K562 (cell line): ENCODE results near the gene CFAP54. TPM values are rescaled to one million over a fixed set of nuclear protein-coding genes. Genes with fewer than 3 reads are reported as not detected.
A peak's percentile ranks its signal among the peaks of the same experiment; 100 is the strongest.

Experiments used
- ARID1B ChIP-seq: fragments of 450-650 bp; IDR thresholded peaks from 2 replicates; pipeline ENCODE4 v1.6.1; 2016; ENCODE audit warnings: antibody characterized with exemption, mild to moderate bottlenecking, inconsistent platforms
- C11orf30 ChIP-seq: fragments of 450-650 bp; IDR thresholded peaks from 2 replicates; pipeline ENCODE4 v1.6.1; 2016; ENCODE audit warnings: low read depth, mild to moderate bottlenecking
- CBX5 ChIP-seq: IDR thresholded peaks from 2 replicates; pipeline ENCODE4 v1.6.1; 2014; ENCODE audit warnings: low read depth, borderline replicate concordance
- ETS2 ChIP-seq: IDR thresholded peaks from 2 replicates; pipeline ENCODE4 v1.6.1; 2016; ENCODE audit warnings: borderline replicate concordance, missing genetic modification characterization, mild to moderate bottlenecking, moderate library complexity, missing compliant biosample characterization; ENCODE audit not compliant: poor library complexity, severe bottlenecking
- ETV6 ChIP-seq, 3 experiments: fragments of 150-350 bp in 1 of 3; sonication (generic) in 1 of 3; formaldehyde crosslinking in 1 of 3; IDR thresholded peaks; 2 replicates each; pipeline versions ENCODE4 v1.6.1 to v1.8.0; 2014 to 2022; ENCODE audit warnings: borderline replicate concordance in 2 of 3, low read depth in 2 of 3, antibody characterized with exemption in 1 of 3, low read length in 1 of 3, mild to moderate bottlenecking in 1 of 3, missing genetic modification reagents in 1 of 3
- GTF2A2 ChIP-seq: IDR thresholded peaks from 2 replicates; pipeline ENCODE4 v1.6.1; 2016; ENCODE audit warnings: mild to moderate bottlenecking, missing genetic modification characterization, missing compliant biosample characterization
- GTF3C2 ChIP-seq: IDR thresholded peaks from 3 replicates; pipeline ENCODE4 v1.6.1; 2011; ENCODE audit warnings: borderline replicate concordance, mild to moderate bottlenecking, moderate library complexity; ENCODE audit not compliant: insufficient read length; ENCODE audit errors: extremely low read depth
- HES1 ChIP-seq: fragments of 450-650 bp; IDR thresholded peaks from 2 replicates; pipeline ENCODE4 v1.6.1; 2016; ENCODE audit warnings: low read depth, mild to moderate bottlenecking, moderate library complexity
- LEF1 ChIP-seq: fragments of 450-650 bp; IDR thresholded peaks from 2 replicates; pipeline ENCODE4 v1.6.1; 2016; ENCODE audit warnings: mild to moderate bottlenecking
- NR4A1 ChIP-seq, 2 experiments: fragments of 250-450 bp in 1 of 2; fragments of 450-650 bp in 1 of 2; sonication (Bioruptor Pico) in 1 of 2; IDR thresholded peaks; 2 replicates each; pipeline versions ENCODE4 v1.4.0 to v1.6.1; 2016 to 2020; ENCODE audit warnings: mild to moderate bottlenecking in 2 of 2, missing compliant biosample characterization in 1 of 2, missing genetic modification characterization in 1 of 2, moderate library complexity in 1 of 2
- RUNX1 ChIP-seq: sonication (generic); IDR thresholded peaks from 2 replicates; pipeline ENCODE4 v1.6.1; 2016; ENCODE audit warnings: antibody characterized with exemption, low read depth
- ZBED1 ChIP-seq: IDR thresholded peaks from 2 replicates; pipeline ENCODE4 v1.6.1; 2014
- ZC3H4 ChIP-seq: sonication (generic); formaldehyde crosslinking; IDR thresholded peaks from 2 replicates; pipeline ENCODE4 v1.9.0; 2021; ENCODE audit warnings: missing genetic modification reagents, borderline replicate concordance
- ZMIZ1 ChIP-seq, 2 experiments: fragments of 150-350 bp in 1 of 2; IDR thresholded peaks; 2 replicates each; pipeline ENCODE4 v1.6.1; 2012 to 2016; ENCODE audit warnings: low read depth in 2 of 2, low read length in 2 of 2, mild to moderate bottlenecking in 1 of 2, moderate library complexity in 1 of 2
- ZNF384 ChIP-seq: IDR thresholded peaks from 2 replicates; pipeline ENCODE4 v1.6.1; 2012; ENCODE audit warnings: low read depth, low read length, improper control_type of control experiment
- ZNF444 ChIP-seq: fragments of 250-450 bp; sonication (Bioruptor Pico); IDR thresholded peaks from 2 replicates; pipeline ENCODE4 v1.4.0; 2020; ENCODE audit warnings: mild to moderate bottlenecking, moderate library complexity
- ZNF445 ChIP-seq: fragments of 250-450 bp; sonication (Bioruptor Pico); IDR thresholded peaks from 2 replicates; pipeline ENCODE4 v1.4.0; 2020; ENCODE audit warnings: low read depth, mild to moderate bottlenecking, moderate library complexity
- ZNF707 ChIP-seq: fragments of 250-450 bp; sonication (Bioruptor Pico); conservative IDR thresholded peaks from 2 replicates; pipeline ENCODE4 v1.8.0; 2022; ENCODE audit warnings: inconsistent platforms, mild to moderate bottlenecking, moderate library complexity
- ZZZ3 ChIP-seq: fragments of 450-650 bp; IDR thresholded peaks from 2 replicates; pipeline ENCODE4 v1.6.1; 2016; ENCODE audit warnings: antibody characterized with exemption, mild to moderate bottlenecking, moderate library complexity
- polyA plus RNA-seq, 8 experiments: library from polyadenylated mRNA; depleted of rRNA in 4 of 8; stranded (reverse) in 5 of 8; unstranded in 3 of 8; fragments of >200 nt; fragmentation: Nextera tagmentation in 2 of 8; fragmentation: Illumina TruSeq in 1 of 8; extraction: Ambion mirVana in 2 of 8; extraction: Trizol in 1 of 8; gene quantifications; 2 replicates each; pipeline versions ENCODE4 v1.2.1 to v1.2.3, GENCODE V29; 2011 to 2014; ENCODE audit warnings: inconsistent platforms in 1 of 8, missing spikeins in 1 of 8
- total RNA-seq, 7 experiments: library from RNA; depleted of rRNA in 6 of 7; stranded (reverse); fragments of >200 nt in 6 of 7; fragmentation: Illumina TruSeq in 2 of 7; extraction: Trizol in 2 of 7; gene quantifications; 2 replicates each; pipeline versions ENCODE4 v1.2.1 to v1.2.3, GENCODE V29; 2011 to 2021; ENCODE audit warnings: low replicate concordance in 1 of 7

CFAP54 gene
- total and polyA plus RNA-seq, 9 of the 15 experiments (the other 6 are each of a cell fraction or from before 2014, with no cell fraction given), result 0.03 to 0.23 (median 0.10) TPM; not detected in 3

- TF ChIP-seq GTF3C2, result no peak
- TF ChIP-seq ZNF384, result no peak
- no peak for TF ChIP-seq RUNX1
- no peak for TF ChIP-seq CBX5
- TF ChIP-seq ZMIZ1 (IDR thresholded peaks at IDR 0.05; ENCODE audit: low read depth in 2 of 2, low read length in 2 of 2), result no peak
- no peak for TF ChIP-seq LEF1
- no peak for TF ChIP-seq ETS2
- TF ChIP-seq ZBED1, result no peak
- peak; percentile 81 for TF ChIP-seq C11orf30
- no peak for TF ChIP-seq ZNF445 (CRISPR knock-in tag)
- TF ChIP-seq HES1, result no peak
- peak; percentile 49 for TF ChIP-seq ARID1B
- no peak for TF ChIP-seq NR4A1 (CRISPR knock-in tag; IDR thresholded peaks at IDR 0.05)
- TF ChIP-seq NR4A1 (tag; IDR thresholded peaks at IDR 0.05), result no peak
- TF ChIP-seq ZNF444 (CRISPR knock-in tag), result no peak
- no peak for TF ChIP-seq ZZZ3
- no peak for TF ChIP-seq ZC3H4 (CRISPR knock-in tag)
- no peak for TF ChIP-seq GTF2A2 (tag)
- no peak for TF ChIP-seq ZNF707
- no peak for TF ChIP-seq ETV6 (IDR thresholded peaks at IDR 0.05; ENCODE audit: borderline replicate concordance in 1 of 2, low read depth in 2 of 2, low read length in 1 of 2)
- no peak for TF ChIP-seq ETV6 (CRISPR knock-in tag; IDR thresholded peaks at IDR 0.05; ENCODE audit: borderline replicate concordance)
Observed at GRCh38 chr12:96486751-96487613, 2.4 kb upstream of the CFAP54 start (continued).
